GM13977 (cell line): ENCODE measurements around the gene OSBPL7.

Experiments used
- DNase-seq: peaks from one replicate; pipeline ENCODE4 v3.0.0; 2012; ENCODE audit warnings: low spot score
- CTCF ChIP-seq: IDR thresholded peaks from 2 replicates; pipeline ENCODE4 v1.5.1; 2012; ENCODE audit warnings: mild to moderate bottlenecking, control low read depth; ENCODE audit not compliant: insufficient read depth; ENCODE audit errors: extremely low read depth, missing control alignments
- in situ Hi-C: fragments of 300-500 bp; cut with MboI; formaldehyde crosslinking; loops from one replicate; pipeline ENCODE4 v1.12.0; 2022; ENCODE audit warnings: low sequenced_read_pairs, low pct_unique_long_range_greater_than_20kb, mixed read lengths, inconsistent platforms; ENCODE audit not compliant: unreplicated experiment

OSBPL7 gene

DNA sequence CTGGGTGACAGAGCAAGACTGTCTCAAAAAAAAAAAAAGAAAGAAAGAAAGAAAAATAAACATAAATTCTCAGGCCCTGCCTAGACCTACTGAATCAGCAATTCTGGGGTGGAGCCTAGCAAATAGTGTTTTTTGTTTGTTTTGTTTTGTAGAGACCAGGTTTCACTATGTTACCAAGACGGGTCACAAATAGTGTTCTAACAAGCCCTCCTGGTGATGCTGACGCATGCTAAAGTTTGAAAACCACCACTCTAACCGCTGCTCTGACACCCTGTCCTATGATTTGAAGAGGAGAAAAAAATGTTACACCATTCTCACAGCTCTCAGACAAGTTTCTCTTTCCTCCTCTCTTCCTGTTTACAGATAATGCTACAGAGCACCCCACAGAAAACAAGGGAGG lies 8.3 kb upstream of the OSBPL7 start:
- no peak for TF ChIP-seq CTCF
- in situ Hi-C loops: no loop called here
- DNase-seq: no peak

DNA sequence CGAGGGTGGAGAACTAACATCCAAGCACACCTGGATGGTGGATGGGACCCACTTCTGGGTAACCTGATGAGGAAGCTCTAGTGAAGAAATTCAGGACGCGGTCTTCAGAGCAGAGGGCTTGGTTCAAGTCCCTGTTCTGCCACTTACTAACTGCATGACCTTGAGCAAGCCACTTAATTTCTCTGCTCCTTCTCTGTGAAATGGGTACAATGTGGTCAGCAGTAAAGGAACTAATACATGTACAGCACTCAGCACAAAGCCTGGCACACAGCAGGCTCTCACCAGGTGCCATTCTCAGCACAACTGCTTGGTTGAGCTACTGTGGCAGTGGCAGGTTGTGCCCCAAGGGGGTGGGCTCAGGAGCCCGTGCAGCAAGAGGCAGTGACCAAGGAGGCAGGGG lies 1.9 kb upstream of the OSBPL7 start:
- in situ Hi-C loops: no loop called here
- DNase-seq: no peak
- TF ChIP-seq CTCF: no peak

GRCh38 chr17:47822785-47823184 lies 1.2 kb upstream of the OSBPL7 start:
- in situ Hi-C loops: no loop called here
- no peak for TF ChIP-seq CTCF
- no peak for DNase-seq

DNA sequence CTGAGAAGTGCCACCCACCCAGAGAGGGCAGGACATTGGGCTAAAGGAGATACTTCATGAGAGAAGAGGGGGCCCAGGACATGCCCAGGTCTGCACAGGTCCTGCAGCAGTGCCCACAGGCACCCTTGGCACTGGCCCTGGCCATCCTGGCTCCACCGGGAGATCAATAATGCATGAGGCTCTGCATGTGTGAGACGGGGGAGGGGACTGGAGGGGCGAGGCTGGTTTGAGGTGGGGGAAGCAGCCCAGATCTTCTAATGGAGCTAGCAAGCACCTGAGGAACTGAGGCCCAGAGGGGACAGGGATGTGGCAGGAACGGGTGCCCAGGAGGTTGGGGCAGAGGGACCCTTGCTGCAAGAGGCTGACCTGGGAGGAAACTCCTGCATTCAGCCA lies 567 bp downstream of the OSBPL7 start:
- DNase-seq: no peak
- in situ Hi-C loops: no loop called here
- TF ChIP-seq CTCF: no peak

DNA sequence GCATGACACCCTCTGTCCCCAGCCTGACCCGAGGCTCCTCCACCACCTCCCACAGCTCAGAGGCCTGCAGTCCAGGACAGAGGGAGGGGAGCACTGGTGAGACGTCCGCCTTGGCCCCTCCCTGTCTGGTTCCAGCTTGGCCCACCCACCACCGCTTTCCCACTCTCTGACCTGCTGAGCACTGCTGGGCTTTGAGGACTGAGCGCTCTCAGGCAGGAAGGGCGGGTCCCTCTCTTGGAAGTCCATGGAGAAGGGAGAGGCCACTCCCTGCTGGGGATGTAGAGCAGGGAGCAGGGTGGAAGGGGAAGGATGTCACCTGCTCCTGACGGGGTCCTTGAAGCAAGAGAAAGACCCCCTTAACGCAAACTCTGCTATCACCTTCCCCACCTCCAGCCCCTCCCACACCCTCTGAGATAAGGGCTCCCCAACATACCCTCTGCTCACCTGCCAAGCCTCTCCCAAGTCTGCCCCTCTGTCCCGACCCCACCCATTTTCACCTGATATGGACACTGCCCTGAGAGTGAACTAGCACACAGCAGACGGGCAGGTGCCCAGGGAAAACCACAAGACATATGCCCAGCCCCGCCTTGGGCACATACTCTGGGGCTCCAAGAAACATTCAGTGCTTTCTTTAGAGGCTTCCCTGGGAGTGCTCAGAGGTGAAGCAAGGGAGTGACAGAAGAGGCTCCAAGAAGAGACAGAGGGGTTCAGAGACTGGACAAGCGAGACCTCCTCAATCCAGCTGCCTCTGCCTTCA lies 1.4 kb downstream of the OSBPL7 start:
- in situ Hi-C loops: no loop called here
- no peak for DNase-seq
- no peak for TF ChIP-seq CTCF

- no peak for TF ChIP-seq CTCF
- no peak for DNase-seq
- in situ Hi-C loops: no loop called here
Observed at GRCh38 chr17:47819475-47819874, 2.1 kb downstream of the OSBPL7 start.
